ENCODE measurements around the gene MTCL1. TPM values are rescaled to one million over a fixed set of nuclear protein-coding genes. Genes with fewer than 3 reads are reported as not detected.

MTCL1 gene
- total RNA-seq, 1 experiment from 2014 or later, result 11.6 TPM

DNA sequence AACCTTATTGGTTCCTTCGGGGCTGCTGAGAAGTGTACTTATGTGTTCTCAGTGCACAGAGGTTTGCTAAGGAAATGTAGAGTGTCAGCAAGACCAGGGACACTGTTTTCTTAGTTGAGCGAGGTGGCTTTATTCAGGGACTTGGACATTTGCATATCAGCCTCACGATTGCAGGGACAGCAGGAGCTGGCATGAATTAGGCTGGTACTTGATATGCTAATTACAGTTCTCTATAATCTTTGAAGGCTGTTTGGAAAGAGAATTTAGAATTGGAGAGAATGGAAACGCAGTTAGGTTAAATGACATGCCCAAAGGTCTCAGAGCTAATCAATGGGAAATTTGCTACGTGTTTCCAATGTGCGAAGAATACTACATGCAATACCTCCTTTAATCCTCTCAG lies 18.7 kb upstream of the MTCL1 start:
- ChIA-PET CTCF (interaction anchor here (1.0 to 5.5 kb wide), 7 partner anchors 10 to 1465 kb away, joined by 3 to 38 read pairs (median 5); no protein-coding TSS in a partner anchor), POLR2A (interaction anchor here (1.1 to 2.9 kb wide), 6 partner anchors 14 to 262 kb away, joined by 3 to 23 read pairs (median 6); partner anchors contain the start of gene MTCL1)
- intact Hi-C loops (cut with micrococcal nuclease), result no loop called here
- Mint-ChIP-seq H3K27ac (ENCODE audit: low read depth, unreplicated experiment) (no peak overlapping the region), H3K9me3 (ENCODE audit: unreplicated experiment) (no peaks in the 10 kb centered on the region), H3K36me3 (ENCODE audit: insufficient read depth, unreplicated experiment) (peaks cover 6% of the 10 kb centered on the region), H3K4me3 (ENCODE audit: unreplicated experiment) (no peak overlapping the region), H3K27me3 (ENCODE audit: insufficient read depth, unreplicated experiment) (no peaks in the 10 kb centered on the region), H3K4me1 (ENCODE audit: insufficient read depth, unreplicated experiment) (peaks cover 9% of the 10 kb centered on the region)
- BruUV-seq (replicated peaks), result no TSS peak
- TF ChIP-seq CTCF (IDR thresholded peaks at IDR 0.05; ENCODE audit: unreplicated experiment), result no peak
- DNase-seq (ENCODE audit: unreplicated experiment), result no peak

GRCh38 chr18:8688216-8688800 lies 17.0 kb upstream of the MTCL1 start:
- BruUV-seq (replicated peaks), result no TSS peak
- Mint-ChIP-seq H3K27ac (ENCODE audit: low read depth, unreplicated experiment) (no peak overlapping the region), H3K4me1 (ENCODE audit: insufficient read depth, unreplicated experiment) (peaks cover 9% of the 10 kb centered on the region), H3K9me3 (ENCODE audit: unreplicated experiment) (no peaks in the 10 kb centered on the region), H3K36me3 (ENCODE audit: insufficient read depth, unreplicated experiment) (peaks cover 6% of the 10 kb centered on the region), H3K4me3 (ENCODE audit: unreplicated experiment) (no peak overlapping the region), H3K27me3 (ENCODE audit: insufficient read depth, unreplicated experiment) (no peaks in the 10 kb centered on the region)
- CTCF ChIA-PET, result interaction anchor here (0.6 to 5.5 kb wide), 6 partner anchors 8 to 299 kb away, joined by 3 to 38 read pairs (median 4); no protein-coding TSS in a partner anchor
- intact Hi-C loops (cut with micrococcal nuclease), result no loop called here
- POLR2A ChIA-PET, result interaction anchor here (0.8 kb wide), 1 partner anchor 21 kb away, joined by 4 read pairs; no protein-coding TSS in a partner anchor
- no peak for DNase-seq (ENCODE audit: unreplicated experiment)
- no peak for TF ChIP-seq CTCF (IDR thresholded peaks at IDR 0.05; ENCODE audit: unreplicated experiment)

GRCh38 chr18:8688816-8689215 lies 16.5 kb upstream of the MTCL1 start:
- no peak for TF ChIP-seq CTCF (IDR thresholded peaks at IDR 0.05; ENCODE audit: unreplicated experiment)
- no peak overlapping the region for H3K27ac Mint-ChIP-seq (ENCODE audit: low read depth, unreplicated experiment)
- no TSS peak for BruUV-seq (replicated peaks)
- no peaks in the 10 kb centered on the region for H3K27me3 Mint-ChIP-seq (ENCODE audit: insufficient read depth, unreplicated experiment)
- peaks cover 9% of the 10 kb centered on the region for H3K4me1 Mint-ChIP-seq (ENCODE audit: insufficient read depth, unreplicated experiment)
- peaks cover 6% of the 10 kb centered on the region for H3K36me3 Mint-ChIP-seq (ENCODE audit: insufficient read depth, unreplicated experiment)
- no peaks in the 10 kb centered on the region for H3K9me3 Mint-ChIP-seq (ENCODE audit: unreplicated experiment)
- intact Hi-C loops (cut with micrococcal nuclease), result no loop called here
- no peak overlapping the region for H3K4me3 Mint-ChIP-seq (ENCODE audit: unreplicated experiment)
- ChIA-PET POLR2A (interaction anchor here (0.8 kb wide), 1 partner anchor 21 kb away, joined by 4 read pairs; no protein-coding TSS in a partner anchor), CTCF (interaction anchor here (0.7 to 5.5 kb wide), 3 partner anchors 7 to 294 kb away, joined by 3 to 38 read pairs (median 25); no protein-coding TSS in a partner anchor)
- DNase-seq (ENCODE audit: unreplicated experiment), result no peak

DNA sequence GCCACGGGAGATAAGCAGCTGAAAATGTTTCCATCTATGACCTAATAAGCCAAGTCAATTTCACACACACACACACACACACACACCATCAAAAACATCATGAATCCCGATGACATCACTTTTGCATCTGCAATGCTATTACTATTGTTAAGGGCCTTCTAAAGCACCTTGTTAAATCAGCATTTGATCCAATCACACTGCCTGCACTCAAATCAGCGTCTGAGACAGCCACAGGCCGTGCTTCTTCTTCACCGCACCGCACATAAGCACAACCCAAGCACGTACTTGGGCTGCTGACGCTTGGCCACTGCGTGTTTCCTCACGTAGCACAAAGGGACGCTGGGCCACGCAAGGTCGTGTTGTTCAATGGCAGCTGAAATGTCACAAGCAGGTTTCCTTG lies 15.8 kb upstream of the MTCL1 start:
- Mint-ChIP-seq H3K36me3 (ENCODE audit: insufficient read depth, unreplicated experiment) (peaks cover 3% of the 10 kb centered on the region), H3K27ac (ENCODE audit: low read depth, unreplicated experiment) (no peak overlapping the region), H3K27me3 (ENCODE audit: insufficient read depth, unreplicated experiment) (no peaks in the 10 kb centered on the region), H3K4me3 (ENCODE audit: unreplicated experiment) (no peak overlapping the region), H3K9me3 (ENCODE audit: unreplicated experiment) (no peaks in the 10 kb centered on the region), H3K4me1 (ENCODE audit: insufficient read depth, unreplicated experiment) (peaks cover 9% of the 10 kb centered on the region)
- BruUV-seq (replicated peaks), result no TSS peak
- TF ChIP-seq CTCF (IDR thresholded peaks at IDR 0.05; ENCODE audit: unreplicated experiment), result no peak
- intact Hi-C loops (cut with micrococcal nuclease), result no loop called here
- POLR2A ChIA-PET, result no interaction called here
- DNase-seq (ENCODE audit: unreplicated experiment), result no peak
- CTCF ChIA-PET, result interaction anchor here (0.6 to 5.5 kb wide), 5 partner anchors 20 to 293 kb away, joined by 3 to 38 read pairs (median 3); no protein-coding TSS in a partner anchor
